Trophoblast cell (in vitro differentiated cells and primary cell): ENCODE data around the gene LRFN2.

Experiments
- DNase-seq, 2 donors: peaks; one replicate each; pipeline ENCODE4 v3.0.0-alpha.2; 2016
- H2AFZ ChIP-seq: 2 replicates; pipeline ENCODE4 v1.6.1; 2013; ENCODE audit warnings: low read length, moderate library complexity, mild to moderate bottlenecking; ENCODE audit not compliant: insufficient read depth, poor library complexity
- H2AK5ac ChIP-seq: 2 replicates; pipeline ENCODE4 v1.6.1; 2013; ENCODE audit warnings: mild to moderate bottlenecking, low read length
- H2BK120ac ChIP-seq: 2 replicates; pipeline ENCODE4 v1.6.1; 2013; ENCODE audit warnings: low read length, mild to moderate bottlenecking, moderate library complexity; ENCODE audit not compliant: insufficient read depth, poor library complexity
- H2BK12ac ChIP-seq: 2 replicates; pipeline ENCODE4 v1.6.1; 2013; ENCODE audit warnings: mild to moderate bottlenecking, low read length, moderate library complexity
- H2BK5ac ChIP-seq: 2 replicates; pipeline ENCODE4 v1.6.1; 2013; ENCODE audit warnings: low read length, low read depth, moderate library complexity, mild to moderate bottlenecking; ENCODE audit not compliant: poor library complexity
- H3K14ac ChIP-seq: 2 replicates; pipeline ENCODE4 v1.6.1; 2013; ENCODE audit warnings: mild to moderate bottlenecking, low read length
- H3K18ac ChIP-seq: 2 replicates; pipeline ENCODE4 v1.6.1; 2013; ENCODE audit warnings: mild to moderate bottlenecking, low read length
- H3K23ac ChIP-seq: 2 replicates; pipeline ENCODE4 v1.6.1; 2013; ENCODE audit warnings: low read length
- H3K27ac ChIP-seq: 2 replicates; pipeline ENCODE4 v1.5.1; 2013; ENCODE audit warnings: low read depth, mild to moderate bottlenecking, inconsistent platforms, low read length, moderate library complexity
- H3K27me3 ChIP-seq: 2 replicates; pipeline ENCODE4 v1.6.1; 2013; ENCODE audit warnings: inconsistent platforms, mild to moderate bottlenecking, low read length, moderate library complexity; ENCODE audit not compliant: insufficient read depth
- H3K36me3 ChIP-seq, 2 experiments: 1 replicate in 1 of 2; 2 replicates in 1 of 2; pipeline ENCODE4 v1.6.1; 2013; ENCODE audit warnings: low read length in 2 of 2, mild to moderate bottlenecking in 2 of 2, moderate library complexity in 1 of 2; ENCODE audit not compliant: insufficient read depth in 2 of 2, control insufficient read depth in 1 of 2
- H3K4ac ChIP-seq: 2 replicates; pipeline ENCODE4 v1.6.1; 2013; ENCODE audit warnings: low read depth, mild to moderate bottlenecking, low read length, moderate library complexity
- H3K4me1 ChIP-seq, 2 experiments: 1 replicate in 1 of 2; 2 replicates in 1 of 2; pipeline ENCODE4 v1.6.1; 2013; ENCODE audit warnings: low read length in 2 of 2, mild to moderate bottlenecking in 2 of 2, moderate library complexity in 1 of 2; ENCODE audit not compliant: insufficient read depth in 2 of 2, control insufficient read depth in 1 of 2
- H3K4me2 ChIP-seq: 2 replicates; pipeline ENCODE4 v1.6.1; 2013; ENCODE audit warnings: inconsistent platforms, mild to moderate bottlenecking, low read length, moderate library complexity
- H3K4me3 ChIP-seq: 2 replicates; pipeline ENCODE4 v1.5.1; 2013; ENCODE audit warnings: mild to moderate bottlenecking, low read depth, low read length, inconsistent platforms
- H3K79me1 ChIP-seq: one replicate; pipeline ENCODE4 v1.6.1; 2013; ENCODE audit warnings: low read length
- H3K79me2 ChIP-seq: 2 replicates; pipeline ENCODE4 v1.6.1; 2013; ENCODE audit warnings: low read length, mild to moderate bottlenecking; ENCODE audit not compliant: control insufficient read depth, insufficient read depth, poor library complexity
- H3K9ac ChIP-seq: 2 replicates; pipeline ENCODE4 v1.6.1; 2013; ENCODE audit warnings: mild to moderate bottlenecking, low read length
- H3K9me3 ChIP-seq: 2 replicates; pipeline ENCODE4 v1.6.1; 2013; ENCODE audit warnings: low read depth, mild to moderate bottlenecking, control low read depth, inconsistent platforms, low read length; ENCODE audit not compliant: insufficient read depth
- H4K12ac ChIP-seq: 2 replicates; pipeline ENCODE4 v1.6.1; 2013; ENCODE audit warnings: low read depth, mild to moderate bottlenecking, low read length, moderate library complexity
- H4K8ac ChIP-seq: 2 replicates; pipeline ENCODE4 v1.6.1; 2013; ENCODE audit warnings: low read depth, mild to moderate bottlenecking, low read length, moderate library complexity
- H4K91ac ChIP-seq: one replicate; pipeline ENCODE4 v1.6.1; 2013; ENCODE audit warnings: low read depth, mild to moderate bottlenecking, low read length, moderate library complexity
- WGBS: extraction: QIAGEN DNeasy Blood & Tissue Kit; methylation state at CpG from one replicate; pipeline ENCODE4 v1.1.7; 2013; ENCODE audit warnings: missing lambda C conversion rate; ENCODE audit not compliant: insufficient read length, insufficient coverage; ENCODE audit errors: extremely low coverage; 5-methylcytosine and 5-hydroxymethylcytosine counted together

The LRFN2 gene

DNA sequence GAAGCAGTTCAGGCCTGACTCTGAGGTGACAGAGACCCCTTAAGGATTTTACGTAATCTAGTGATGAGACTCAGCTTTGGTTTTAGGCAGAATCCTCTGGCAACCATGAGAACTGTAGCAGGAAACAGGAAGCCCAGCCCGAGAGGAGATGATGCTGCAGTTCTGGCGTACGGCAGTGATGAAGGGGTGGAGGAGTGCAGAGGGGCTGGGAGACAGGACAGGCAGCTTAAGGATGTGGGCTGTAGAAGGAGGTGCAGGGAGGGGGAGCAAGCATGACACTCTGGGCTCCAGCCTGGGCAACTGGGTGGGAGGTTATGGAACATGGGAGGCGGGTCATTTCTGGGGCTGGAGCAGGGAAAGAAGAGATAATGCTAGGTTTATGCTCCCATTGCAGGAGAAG is 67.1 kb downstream of the LRFN2 start:
- Histone ChIP-seq H2AK5ac (no peak overlapping the region), H4K12ac (no peak overlapping the region), H3K14ac (no peak overlapping the region), H3K36me3 (no peaks in the 10 kb centered on the region), H2BK12ac (no peak overlapping the region), H3K79me2 (no peaks in the 10 kb centered on the region), H4K91ac (no peak overlapping the region), H3K18ac (no peak overlapping the region), H3K9me3 (no peaks in the 10 kb centered on the region), H3K23ac (no peak overlapping the region), H4K8ac (no peak overlapping the region), H3K4ac (no peak overlapping the region), H3K4me1 (no peaks in the 10 kb centered on the region), H3K4me2 (no peak overlapping the region), H3K9ac (no peak overlapping the region), H3K79me1 (no peaks in the 10 kb centered on the region), H3K27me3 (no peaks in the 10 kb centered on the region), H2BK5ac (no peak overlapping the region), H2AFZ (no peak overlapping the region), H3K4me3 (no peak overlapping the region), H3K27ac (no peak overlapping the region), H2BK120ac (no peak overlapping the region)
- no peak for DNase-seq
- no CpG with 5 or more reads among the region's 5 CpGs for WGBS

DNA sequence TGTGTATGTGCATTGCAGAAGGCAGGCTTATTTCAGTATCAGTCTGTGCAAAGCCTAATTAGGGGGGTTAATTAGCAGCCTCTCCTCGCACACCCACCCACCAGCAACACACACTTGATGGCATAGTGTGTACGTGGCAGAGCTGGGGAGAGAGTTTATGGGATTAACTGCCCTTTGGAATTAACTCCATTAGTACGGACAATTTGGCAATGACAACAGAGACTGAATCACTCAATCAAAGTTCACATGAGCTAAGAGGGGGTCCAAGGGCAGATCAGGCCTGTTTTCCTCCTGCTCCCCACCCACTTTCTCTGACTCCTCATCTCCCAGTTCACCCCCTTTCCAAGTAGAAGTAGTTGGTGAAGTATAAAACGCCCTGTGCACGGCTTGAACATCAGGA is 69.5 kb downstream of the LRFN2 start:
- Histone ChIP-seq H4K91ac (no peak overlapping the region), H3K27ac (no peak overlapping the region), H4K12ac (no peak overlapping the region), H3K4me3 (no peak overlapping the region), H3K4ac (no peak overlapping the region), H3K9ac (no peak overlapping the region), H3K18ac (no peak overlapping the region), H3K4me1 (no peaks in the 10 kb centered on the region), H4K8ac (no peak overlapping the region), H3K14ac (no peak overlapping the region), H3K79me2 (no peaks in the 10 kb centered on the region), H2BK12ac (no peak overlapping the region), H2AFZ (no peak overlapping the region), H3K4me2 (no peak overlapping the region), H3K79me1 (no peaks in the 10 kb centered on the region), H2BK120ac (no peak overlapping the region), H3K9me3 (no peaks in the 10 kb centered on the region), H2AK5ac (no peak overlapping the region), H3K23ac (no peak overlapping the region), H3K27me3 (no peaks in the 10 kb centered on the region), H2BK5ac (no peak overlapping the region), H3K36me3 (no peaks in the 10 kb centered on the region)
- no peak for DNase-seq
- no CpG with 5 or more reads among the region's 5 CpGs for WGBS

DNA sequence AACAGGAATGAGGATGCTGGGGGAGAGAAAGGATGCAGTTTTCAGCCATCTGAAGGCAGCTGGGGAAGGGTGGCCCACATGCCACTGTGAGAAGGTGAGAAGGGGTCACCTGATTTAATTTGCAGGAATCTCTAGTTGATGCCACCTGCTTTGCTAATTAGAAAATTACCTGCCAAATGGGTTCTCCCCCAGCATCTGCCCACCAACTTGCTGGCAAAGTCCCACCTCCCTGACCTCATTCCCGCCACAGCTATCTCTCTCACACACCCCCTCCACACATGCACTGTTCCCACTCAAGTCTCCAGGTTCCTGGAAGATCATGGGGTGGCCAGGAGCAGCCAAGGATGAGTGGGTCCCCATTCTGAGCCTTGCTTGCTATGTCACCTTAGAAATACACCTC is 70.7 kb downstream of the LRFN2 start:
- Histone ChIP-seq H3K36me3 (no peaks in the 10 kb centered on the region), H4K12ac (no peak overlapping the region), H3K4ac (no peak overlapping the region), H2BK12ac (no peak overlapping the region), H4K91ac (no peak overlapping the region), H3K79me1 (peaks cover 2% of the 10 kb centered on the region), H3K27ac (no peak overlapping the region), H3K27me3 (no peaks in the 10 kb centered on the region), H3K4me1 (peaks cover 2 to 6% of the 10 kb centered on the region in 2 experiments), H3K4me2 (no peak overlapping the region), H4K8ac (no peak overlapping the region), H3K9ac (no peak overlapping the region), H3K23ac (no peak overlapping the region), H3K9me3 (no peaks in the 10 kb centered on the region), H2AK5ac (no peak overlapping the region), H2BK120ac (no peak overlapping the region), H3K18ac (no peak overlapping the region), H2AFZ (no peak overlapping the region), H2BK5ac (no peak overlapping the region), H3K14ac (no peak overlapping the region), H3K4me3 (no peak overlapping the region), H3K79me2 (no peaks in the 10 kb centered on the region)
- WGBS, result no CpG with 5 or more reads among the region's 1 CpG
- DNase-seq, result no peak

DNA sequence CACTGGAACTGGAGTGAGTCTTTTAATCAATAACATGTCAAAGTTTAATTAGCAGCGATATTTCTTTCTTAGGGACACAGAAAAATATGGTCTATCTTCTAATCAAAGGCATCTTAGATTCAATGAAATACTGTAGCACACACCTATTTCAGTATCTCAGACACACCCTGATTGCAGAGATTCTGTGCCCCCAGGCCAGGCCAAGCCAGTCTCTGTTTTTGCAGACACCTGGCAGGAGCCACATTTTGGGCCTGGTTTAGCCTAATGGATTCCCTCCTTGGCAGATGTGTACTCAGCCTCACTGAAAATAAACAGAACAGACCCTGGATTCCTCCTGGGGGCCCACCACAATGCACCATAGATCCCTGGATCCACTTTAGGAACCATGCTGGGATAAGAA is 74.8 kb downstream of the LRFN2 start:
- no peak overlapping the region for H2AFZ ChIP-seq
- H3K4me1 ChIP-seq, result peaks cover 9 to 14% of the 10 kb centered on the region in 2 experiments
- no CpG with 5 or more reads among the region's 1 CpG for WGBS
- no peak overlapping the region for H4K8ac ChIP-seq
- H3K4me3 ChIP-seq, result no peak overlapping the region
- no peak overlapping the region for H3K4me2 ChIP-seq
- H3K79me1 ChIP-seq, result peaks cover 3% of the 10 kb centered on the region
- peaks cover 4% of the 10 kb centered on the region for H3K9me3 ChIP-seq
- no peak overlapping the region for H3K9ac ChIP-seq
- DNase-seq, result peak in 1 of 2 donors; percentile 22
- H3K79me2 ChIP-seq, result no peaks in the 10 kb centered on the region
- H2BK120ac ChIP-seq, result no peak overlapping the region
- no peak overlapping the region for H4K12ac ChIP-seq
- H2AK5ac ChIP-seq, result no peak overlapping the region
- no peak overlapping the region for H4K91ac ChIP-seq
- H3K27ac ChIP-seq, result no peak overlapping the region
- no peak overlapping the region for H2BK12ac ChIP-seq
- no peak overlapping the region for H3K18ac ChIP-seq
- H3K4ac ChIP-seq, result no peak overlapping the region
- H3K36me3 ChIP-seq, result no peaks in the 10 kb centered on the region
- no peak overlapping the region for H3K23ac ChIP-seq
- no peak overlapping the region for H3K14ac ChIP-seq
- no peaks in the 10 kb centered on the region for H3K27me3 ChIP-seq
- no peak overlapping the region for H2BK5ac ChIP-seq
